ENCODE results near the gene HTD2. TPM values are rescaled to one million over a fixed set of nuclear protein-coding genes. Genes with fewer than 3 reads are reported as not detected.

HTD2 gene
- total RNA-seq, 2 donors from 2014 or later, result 0.99 to 4.9 TPM

DNA sequence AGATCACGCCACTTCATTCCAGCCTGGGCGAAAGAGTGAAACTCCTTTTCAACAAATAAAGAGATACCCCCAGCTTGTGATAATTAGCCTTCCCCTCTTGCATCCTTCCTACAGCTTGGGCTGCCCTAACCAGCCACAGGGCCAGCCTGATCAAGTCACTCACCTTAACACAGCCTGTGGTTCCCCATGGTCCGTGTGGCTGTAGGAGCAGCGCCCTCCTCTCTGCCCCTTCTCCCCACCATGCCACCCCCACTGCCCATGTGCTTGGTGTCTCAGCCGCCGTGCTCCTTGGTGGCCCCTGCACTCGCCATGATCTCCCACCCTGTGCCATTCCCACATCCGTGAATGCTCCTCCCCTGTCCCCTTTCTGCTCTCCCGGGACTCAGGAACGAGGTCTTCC is 13.5 kb upstream of the HTD2 start:
- intact Hi-C loops (cut with DNase I), result no loop called here
- Histone ChIP-seq H3K9me3 (no peaks in the 10 kb centered on the region), H3K27ac (no peak overlapping the region), H3K36me3 (replicated peaks in 1 of 2; ENCODE audit: insufficient read depth in 1 of 2, low read depth in 2 of 2) (no peaks in the 10 kb centered on the region), H3K4me3 (no peak overlapping the region), H3K27me3 (no peaks in the 10 kb centered on the region), H3K4me1 (no peaks in the 10 kb centered on the region)
- no peak for ATAC-seq
- DNase-seq, result no peak
- 63 to 85% methylated on average over 10 of the region's 10 CpGs for whole genome bisulfite sequencing, 2 donors
- TF ChIP-seq POLR2A (IDR thresholded peaks at IDR 0.05), result no peak
- TF ChIP-seq, protein P1, sequence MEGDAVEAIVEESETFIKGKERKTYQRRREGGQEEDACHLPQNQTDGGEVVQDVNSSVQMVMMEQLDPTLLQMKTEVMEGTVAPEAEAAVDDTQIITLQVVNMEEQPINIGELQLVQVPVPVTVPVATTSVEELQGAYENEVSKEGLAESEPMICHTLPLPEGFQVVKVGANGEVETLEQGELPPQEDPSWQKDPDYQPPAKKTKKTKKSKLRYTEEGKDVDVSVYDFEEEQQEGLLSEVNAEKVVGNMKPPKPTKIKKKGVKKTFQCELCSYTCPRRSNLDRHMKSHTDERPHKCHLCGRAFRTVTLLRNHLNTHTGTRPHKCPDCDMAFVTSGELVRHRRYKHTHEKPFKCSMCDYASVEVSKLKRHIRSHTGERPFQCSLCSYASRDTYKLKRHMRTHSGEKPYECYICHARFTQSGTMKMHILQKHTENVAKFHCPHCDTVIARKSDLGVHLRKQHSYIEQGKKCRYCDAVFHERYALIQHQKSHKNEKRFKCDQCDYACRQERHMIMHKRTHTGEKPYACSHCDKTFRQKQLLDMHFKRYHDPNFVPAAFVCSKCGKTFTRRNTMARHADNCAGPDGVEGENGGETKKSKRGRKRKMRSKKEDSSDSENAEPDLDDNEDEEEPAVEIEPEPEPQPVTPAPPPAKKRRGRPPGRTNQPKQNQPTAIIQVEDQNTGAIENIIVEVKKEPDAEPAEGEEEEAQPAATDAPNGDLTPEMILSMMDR (IDR thresholded peaks at IDR 0.05), result no peak

DNA sequence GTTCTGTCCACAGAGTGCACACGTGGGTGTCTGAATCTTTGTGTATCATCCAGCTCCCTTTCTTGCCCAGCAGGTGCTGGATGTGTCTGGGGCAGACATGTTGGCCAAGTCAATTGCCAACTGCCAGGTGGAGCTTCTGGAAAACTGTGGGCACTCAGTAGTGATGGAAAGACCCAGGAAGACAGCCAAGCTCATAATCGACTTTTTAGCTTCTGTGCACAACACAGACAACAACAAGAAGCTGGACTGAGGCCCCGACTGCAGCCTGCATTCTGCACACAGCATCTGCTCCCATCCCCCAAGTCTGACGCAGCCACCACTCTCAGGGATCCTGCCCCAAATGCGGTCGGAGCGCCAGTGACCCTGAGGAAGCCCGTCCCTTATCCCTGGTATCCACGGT is 12.8 kb upstream of the HTD2 start:
- Histone ChIP-seq H3K27ac (no peak overlapping the region), H3K4me1 (no peaks in the 10 kb centered on the region), H3K36me3 (replicated peaks in 1 of 2; ENCODE audit: insufficient read depth in 1 of 2, low read depth in 2 of 2) (no peaks in the 10 kb centered on the region), H3K4me3 (no peak overlapping the region), H3K27me3 (no peaks in the 10 kb centered on the region), H3K9me3 (no peaks in the 10 kb centered on the region)
- ATAC-seq (no peak), DNase-seq (no peak)
- WGBS, 2 donors, result 17 to 57% methylated on average over 2 to 9 of the region's 9 CpGs
- intact Hi-C loops (cut with DNase I), result no loop called here
- TF ChIP-seq POLR2A (IDR thresholded peaks at IDR 0.05), result no peak
- TF ChIP-seq, protein P1 (IDR thresholded peaks at IDR 0.05), result no peak

DNA sequence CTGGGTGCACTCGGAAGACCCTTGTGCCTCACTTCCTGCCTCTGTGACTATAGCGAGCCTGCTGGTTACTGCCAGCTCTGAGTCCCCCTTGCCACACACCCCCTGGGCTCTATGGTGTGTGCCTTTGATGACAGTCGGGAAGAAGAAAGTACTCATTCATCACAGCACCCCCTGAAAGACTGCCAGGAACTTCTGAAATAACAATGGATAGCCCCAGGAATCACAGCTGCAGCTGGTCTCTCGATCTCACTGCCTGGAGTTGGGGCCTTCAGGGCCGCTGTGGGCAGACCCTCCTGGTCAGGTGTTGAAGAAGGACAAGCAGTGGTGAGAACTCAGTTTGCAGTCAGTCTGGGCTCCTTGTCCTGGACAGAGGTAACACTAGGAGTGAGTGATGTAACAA is 10.1 kb upstream of the HTD2 start:
- ATAC-seq (no peak), DNase-seq (no peak)
- no peaks in the 10 kb centered on the region for H3K36me3 ChIP-seq (replicated peaks in 1 of 2; ENCODE audit: insufficient read depth in 1 of 2, low read depth in 2 of 2)
- WGBS, 2 donors, result 37 to 50% methylated on average over 3 to 5 of the region's 5 CpGs
- TF ChIP-seq, protein P1 (IDR thresholded peaks at IDR 0.05), result no peak
- no peak for TF ChIP-seq POLR2A (IDR thresholded peaks at IDR 0.05)
- H3K4me3 ChIP-seq, result no peak overlapping the region
- intact Hi-C loops (cut with DNase I), result loop anchor here (5.0 kb wide), 2 partner anchors 104 to 289 kb away; partner anchors contain the start of gene FLNB
- H3K27me3 ChIP-seq, result no peaks in the 10 kb centered on the region
- H3K27ac ChIP-seq, result no peak overlapping the region
- H3K9me3 ChIP-seq, result no peaks in the 10 kb centered on the region
- no peaks in the 10 kb centered on the region for H3K4me1 ChIP-seq

DNA sequence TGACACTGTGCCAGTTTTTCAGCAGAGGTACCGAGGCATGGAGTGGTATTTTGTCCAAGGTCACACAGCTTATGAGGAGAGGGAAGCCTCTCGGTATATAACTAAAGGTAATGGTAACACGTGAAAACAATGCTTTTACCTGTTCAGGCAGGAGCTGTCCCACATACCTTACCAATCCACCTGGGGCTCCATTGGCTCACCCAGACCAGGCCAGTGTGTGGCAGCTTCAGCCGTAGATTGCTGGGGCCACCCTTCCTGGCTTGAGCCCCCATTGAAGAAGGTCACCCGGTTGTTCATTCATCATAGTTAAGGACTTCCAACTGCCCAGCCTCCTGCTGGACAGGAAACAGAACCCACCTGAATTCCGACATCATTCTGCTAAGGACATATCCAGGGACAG is 9.5 kb upstream of the HTD2 start:
- ATAC-seq (no peak), DNase-seq (no peak)
- H3K36me3 ChIP-seq (replicated peaks in 1 of 2; ENCODE audit: insufficient read depth in 1 of 2, low read depth in 2 of 2), result no peaks in the 10 kb centered on the region
- H3K4me3 ChIP-seq, result no peak overlapping the region
- no peak overlapping the region for H3K27ac ChIP-seq
- no peak for TF ChIP-seq POLR2A (IDR thresholded peaks at IDR 0.05)
- TF ChIP-seq, protein P1 (IDR thresholded peaks at IDR 0.05), result no peak
- no peaks in the 10 kb centered on the region for H3K4me1 ChIP-seq
- WGBS, 2 donors, result 35 to 50% methylated on average over 5 to 6 of the region's 6 CpGs
- H3K27me3 ChIP-seq, result no peaks in the 10 kb centered on the region
- intact Hi-C loops (cut with DNase I), result loop anchor here (5.0 kb wide), 2 partner anchors 105 to 290 kb away; partner anchors contain the start of gene FLNB
- no peaks in the 10 kb centered on the region for H3K9me3 ChIP-seq

DNA sequence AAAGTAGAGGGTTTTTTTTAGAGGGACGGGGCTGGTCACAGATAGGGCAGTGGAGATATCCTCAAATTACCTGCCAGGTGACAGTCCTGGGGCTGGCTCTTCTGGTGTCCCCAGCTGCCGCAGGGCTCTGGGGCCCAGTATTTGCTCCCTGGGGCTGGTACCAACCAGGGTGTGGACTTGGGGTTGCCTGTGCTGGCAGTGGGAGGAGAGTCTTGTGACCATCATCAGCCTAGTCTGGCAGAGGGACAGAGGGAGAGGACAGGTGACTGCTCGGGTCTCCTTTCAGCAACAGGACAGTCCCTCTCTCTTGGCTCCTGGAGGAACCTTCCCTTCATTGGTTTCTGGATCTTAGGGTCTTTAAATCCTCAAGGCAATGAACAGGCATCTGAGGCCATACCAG is 8.1 kb upstream of the HTD2 start:
- intact Hi-C loops (cut with DNase I), result loop anchor here (5.0 kb wide), 2 partner anchors 106 to 291 kb away; partner anchors contain the start of gene FLNB
- H3K4me1 ChIP-seq, result no peaks in the 10 kb centered on the region
- no peak overlapping the region for H3K27ac ChIP-seq
- no peaks in the 10 kb centered on the region for H3K9me3 ChIP-seq
- DNase-seq (no peak), ATAC-seq (no peak)
- H3K4me3 ChIP-seq, result no peak overlapping the region
- WGBS, 2 donors, result 37 to 50% methylated on average over 3 of the region's 3 CpGs
- TF ChIP-seq, protein P1 (IDR thresholded peaks at IDR 0.05), result no peak
- no peak for TF ChIP-seq POLR2A (IDR thresholded peaks at IDR 0.05)
- H3K27me3 ChIP-seq, result no peaks in the 10 kb centered on the region
- H3K36me3 ChIP-seq (replicated peaks in 1 of 2; ENCODE audit: insufficient read depth in 1 of 2, low read depth in 2 of 2), result no peaks in the 10 kb centered on the region
